LNCaP clone FGC (cell line): ENCODE measurements around the gene MEG3.

Source experiments
- DNase-seq: peaks from one replicate; pipeline ENCODE4 v3.0.0-alpha.2; 2011; ENCODE audit warnings: low read depth
- H3K4me3 ChIP-seq: 2 replicates; pipeline ENCODE4 v1.5.1; 2011; ENCODE audit warnings: mild to moderate bottlenecking, low read depth, low read length, control low read depth
- CTCF ChIP-seq: IDR thresholded peaks from 2 replicates; pipeline ENCODE4 v1.5.1; 2012; ENCODE audit warnings: mild to moderate bottlenecking; ENCODE audit not compliant: control insufficient read depth, insufficient read depth; ENCODE audit errors: extremely low read depth

MEG3 gene

GRCh38 chr14:100857233-100857922 is 31.5 kb downstream of the MEG3 start:
- no peak overlapping the region for H3K4me3 ChIP-seq
- no peak for TF ChIP-seq CTCF
- no peak for DNase-seq

- DNase-seq, result no peak
- TF ChIP-seq CTCF, result no peak
- H3K4me3 ChIP-seq, result no peak overlapping the region
Measured at GRCh38 chr14:100857923-100858837, 32.3 kb downstream of the MEG3 start.

- H3K4me3 ChIP-seq, result no peak overlapping the region
- no peak for DNase-seq
- TF ChIP-seq CTCF, result no peak
Measured at GRCh38 chr14:100858838-100859220, 32.9 kb downstream of the MEG3 start.

DNA sequence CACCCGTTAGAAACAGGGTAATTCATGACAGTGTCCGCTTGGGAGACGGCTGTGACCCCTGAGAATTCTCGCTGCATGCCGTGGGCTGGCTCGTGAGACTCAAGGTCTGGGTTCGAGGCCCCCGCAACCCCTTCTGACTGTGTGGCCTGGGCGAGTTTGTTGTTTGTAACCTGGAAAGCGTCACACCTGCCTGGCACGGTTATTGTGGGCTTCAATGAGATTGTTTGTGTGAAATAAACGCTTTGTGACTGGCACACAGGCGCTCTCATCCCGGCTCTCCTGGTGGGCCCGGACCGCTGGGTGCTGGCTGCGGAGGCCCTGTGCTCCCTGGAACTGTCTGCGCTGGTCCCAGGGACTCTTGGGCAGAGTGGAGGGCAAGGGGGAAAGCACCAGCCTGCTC is 33.9 kb downstream of the MEG3 start:
- TF ChIP-seq CTCF, result no peak
- no peak for DNase-seq
- H3K4me3 ChIP-seq, result no peak overlapping the region

- no peak for DNase-seq
- TF ChIP-seq CTCF, result no peak
- H3K4me3 ChIP-seq, result no peak overlapping the region
Measured at GRCh38 chr14:100860556-100861187, 34.8 kb downstream of the MEG3 start.

- no peak for DNase-seq
- no peak overlapping the region for H3K4me3 ChIP-seq
- TF ChIP-seq CTCF, result no peak
Measured at GRCh38 chr14:100861188-100861936, 35.4 kb downstream of the MEG3 start.
